Muscle of back (tissue), 11 donors: ENCODE results near the gene EML6. TPM values are rescaled to one million over a fixed set of nuclear protein-coding genes. Genes with fewer than 3 reads are reported as not detected.

Experiments used
- DNase-seq, 3 donors: peaks; one replicate each; pipeline versions ENCODE4 v3.0.0 to v3.0.0-alpha.2; 2013
- polyA plus RNA-seq, 10 donors: library from polyadenylated mRNA; unstranded; fragments of 120-200 nt; gene quantifications; one replicate each; pipeline ENCODE4 v1.2.1, GENCODE V29; 2013; ENCODE audit not compliant: insufficient read length in 10 of 10

Gene EML6
- polyA plus RNA-seq, 10 donors, result 10.8 to 66.7 (median 38.1) TPM

- peak; percentile 59 to 79 (median 69) for DNase-seq
These were observed 18.5 kb upstream of the EML6 start for GRCh38 chr2:54704688-54705605.

GRCh38 chr2:54706622-54707021 is 16.8 kb upstream of the EML6 start:
- DNase-seq, result no peak

DNA sequence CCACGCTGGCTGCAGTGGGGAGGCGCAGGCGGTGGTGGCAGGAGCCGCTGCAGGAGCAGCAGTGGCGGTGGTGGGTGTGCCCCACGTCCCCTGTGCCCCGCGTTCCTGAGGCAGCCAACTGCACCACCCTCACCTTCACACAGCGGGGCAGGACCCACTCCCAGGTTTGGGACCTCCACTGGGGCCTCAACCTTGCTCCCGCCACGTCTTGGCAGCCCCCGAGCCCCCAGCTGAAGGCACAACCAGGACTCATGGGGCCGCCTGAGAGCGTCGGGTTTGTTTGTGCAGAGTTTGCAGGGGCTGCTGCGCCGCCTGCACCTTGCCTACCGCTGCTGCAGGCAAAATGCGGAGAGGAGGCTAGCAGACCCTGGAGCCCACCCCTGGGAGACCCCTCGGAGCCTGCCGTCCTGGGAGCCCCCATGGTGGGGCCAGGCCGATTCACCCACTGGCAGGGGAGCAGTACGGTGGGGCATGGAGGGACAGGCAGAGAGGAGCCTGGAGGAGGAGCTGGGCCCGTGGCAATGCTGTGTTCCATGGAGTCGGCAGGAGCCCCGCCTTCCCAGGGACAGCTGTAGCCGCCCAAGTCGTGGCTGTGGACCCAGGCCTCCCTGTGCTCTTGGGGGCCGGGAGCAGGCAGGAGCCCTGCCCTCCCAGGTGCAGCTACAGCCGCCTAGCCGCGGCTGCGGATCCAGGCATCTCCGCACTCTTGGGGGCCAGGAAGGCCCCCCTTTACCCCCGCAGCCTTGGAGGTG is 14.7 kb upstream of the EML6 start:
- DNase-seq, result peak; percentile 30 to 77 (median 34)

DNA sequence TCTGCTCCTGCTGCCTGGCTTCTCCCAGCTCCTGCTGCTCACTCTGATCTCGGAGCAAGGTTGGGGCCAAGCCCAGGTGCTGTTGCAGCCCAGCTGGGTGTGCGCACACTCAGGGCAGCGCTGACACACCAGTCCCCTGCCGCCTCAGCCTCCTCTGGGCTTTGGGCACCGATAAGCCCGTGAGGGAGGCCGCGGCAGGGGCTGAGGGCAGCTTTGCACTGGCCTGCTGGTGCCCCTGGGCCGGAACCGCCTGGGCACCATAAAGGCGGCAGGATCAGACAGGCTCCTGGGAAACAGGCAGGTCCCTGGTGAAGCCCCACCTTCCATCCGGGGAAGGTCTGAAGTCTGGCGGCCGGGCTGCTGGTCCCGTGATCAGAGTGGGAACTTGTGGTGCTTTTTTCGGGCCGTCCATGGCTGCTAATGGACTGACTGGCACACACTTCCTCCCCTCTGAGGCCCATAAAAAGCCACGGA is 14.1 kb upstream of the EML6 start:
- no peak for DNase-seq

- no peak for DNase-seq
These were observed 13.2 kb upstream of the EML6 start for GRCh38 chr2:54710216-54710615.

- DNase-seq, result no peak
These were observed 10.9 kb upstream of the EML6 start for GRCh38 chr2:54712516-54712915.

DNA sequence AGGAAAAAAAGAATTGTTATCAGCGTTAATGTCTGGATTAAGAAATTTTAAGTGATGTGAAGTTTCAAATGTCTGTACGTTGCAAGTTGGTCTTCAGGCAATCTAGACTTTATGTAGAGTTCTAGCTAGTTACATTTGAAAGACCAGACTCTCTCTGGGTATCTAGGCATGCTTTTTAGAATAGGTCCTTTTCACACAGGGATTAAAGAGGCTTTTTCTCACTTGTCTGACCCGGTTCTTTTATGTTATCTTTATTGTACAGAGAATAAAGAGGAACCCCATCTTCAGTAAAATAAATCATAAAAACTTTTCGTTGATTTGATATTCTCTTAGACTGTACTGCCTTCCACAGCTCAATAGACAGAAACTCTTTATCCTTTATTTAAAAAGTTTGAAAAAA is 8.5 kb upstream of the EML6 start:
- DNase-seq, result no peak

GRCh38 chr2:54716375-54716774 is 7.1 kb upstream of the EML6 start:
- no peak for DNase-seq

- DNase-seq, result no peak
These were observed 2.9 kb upstream of the EML6 start for GRCh38 chr2:54720563-54720962.

- no peak for DNase-seq
These were observed 821 bp upstream of the EML6 start for GRCh38 chr2:54722641-54723040.

DNA sequence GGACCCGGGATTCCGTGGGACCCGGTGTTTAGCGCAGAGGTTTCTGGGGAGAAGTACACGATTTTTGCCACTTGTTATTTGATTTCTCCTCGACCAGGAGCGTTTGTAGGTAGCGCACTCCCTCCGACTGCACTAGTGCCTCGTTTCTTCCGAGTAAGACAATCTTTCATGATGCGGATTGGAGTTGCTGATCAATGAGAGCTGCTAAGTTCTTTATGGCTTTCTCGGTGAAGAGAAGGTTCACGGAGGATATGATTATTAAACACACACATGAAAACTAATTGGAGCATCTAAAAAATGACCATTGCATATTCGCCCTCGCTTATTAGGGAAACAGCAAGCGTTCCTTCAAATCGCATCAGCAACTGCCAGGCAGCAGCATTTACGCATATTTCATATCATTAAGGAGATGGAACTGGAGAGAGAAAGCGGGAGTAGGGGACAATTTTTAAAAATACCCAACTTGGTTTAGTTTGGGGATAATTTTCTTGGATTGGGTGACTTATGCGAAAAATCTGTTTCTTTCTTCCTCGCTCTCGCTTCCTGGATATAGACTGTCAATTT is 616 bp downstream of the EML6 start:
- DNase-seq, result peak in 2 of 3 donors; percentile 32 to 64

DNA sequence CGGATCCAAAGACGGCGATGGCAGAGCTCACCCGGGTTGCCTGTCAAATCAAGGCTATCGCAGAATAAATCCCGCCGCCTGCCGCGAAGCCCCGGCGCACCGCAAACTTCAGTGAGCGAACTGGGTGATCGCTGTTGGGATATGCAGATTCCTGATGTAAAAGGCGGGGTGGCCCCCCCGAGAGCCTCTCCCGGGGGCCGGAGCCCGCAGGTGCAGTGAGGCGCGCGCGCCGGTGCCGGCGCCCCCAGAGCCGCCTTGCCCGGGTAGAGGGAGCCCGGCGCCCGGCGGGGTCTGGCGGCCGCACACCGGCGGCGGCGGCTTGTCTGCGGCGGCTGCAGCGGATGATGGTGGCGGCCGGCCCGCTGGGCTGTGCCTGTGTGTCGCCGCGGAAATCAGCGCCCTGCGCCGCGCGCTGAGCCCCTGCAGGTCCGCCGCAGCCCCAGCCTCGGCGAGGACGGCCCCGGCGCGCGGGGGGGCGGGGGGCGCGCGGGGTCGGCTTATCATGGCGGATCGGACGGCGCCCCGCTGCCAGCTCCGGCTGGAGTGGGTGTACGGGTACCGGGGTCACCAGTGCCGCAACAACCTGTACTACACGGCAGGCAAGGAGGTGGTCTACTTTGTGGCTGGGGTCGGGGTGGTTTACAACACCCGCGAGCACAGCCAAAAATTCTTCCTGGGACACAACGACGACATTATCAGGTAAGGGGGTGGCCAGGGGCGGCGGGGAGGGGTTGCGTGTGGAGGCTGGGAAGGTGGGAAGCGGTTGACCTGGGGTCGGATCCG is 1.3 kb downstream of the EML6 start:
- peak in 2 of 3 donors; percentile 22 to 41 for DNase-seq

- DNase-seq, result peak in 1 of 3 donors; percentile 14
These were observed 2.1 kb downstream of the EML6 start for GRCh38 chr2:54725343-54726099.

- DNase-seq, result no peak
These were observed 3.0 kb downstream of the EML6 start for GRCh38 chr2:54726431-54726830.

DNA sequence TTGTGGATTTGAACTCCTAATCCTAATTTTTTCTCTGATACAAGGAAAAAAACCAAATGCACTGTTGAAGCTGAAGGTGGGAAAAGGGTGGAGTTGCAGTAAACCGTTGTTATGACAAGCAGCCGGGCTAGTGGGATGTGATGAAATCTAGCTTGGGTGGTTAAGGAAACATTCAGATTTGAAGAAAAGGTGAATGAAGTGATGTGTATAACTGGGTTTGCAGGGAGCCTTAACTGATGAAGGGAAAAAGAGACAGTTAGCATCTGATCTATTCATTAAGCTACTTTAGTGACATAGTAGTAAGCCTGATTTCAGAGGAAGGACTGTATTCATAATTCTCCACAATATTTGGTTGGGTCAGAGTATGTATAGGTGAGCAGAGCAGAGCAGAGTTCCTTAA is 3.5 kb downstream of the EML6 start:
- DNase-seq, result no peak

DNA sequence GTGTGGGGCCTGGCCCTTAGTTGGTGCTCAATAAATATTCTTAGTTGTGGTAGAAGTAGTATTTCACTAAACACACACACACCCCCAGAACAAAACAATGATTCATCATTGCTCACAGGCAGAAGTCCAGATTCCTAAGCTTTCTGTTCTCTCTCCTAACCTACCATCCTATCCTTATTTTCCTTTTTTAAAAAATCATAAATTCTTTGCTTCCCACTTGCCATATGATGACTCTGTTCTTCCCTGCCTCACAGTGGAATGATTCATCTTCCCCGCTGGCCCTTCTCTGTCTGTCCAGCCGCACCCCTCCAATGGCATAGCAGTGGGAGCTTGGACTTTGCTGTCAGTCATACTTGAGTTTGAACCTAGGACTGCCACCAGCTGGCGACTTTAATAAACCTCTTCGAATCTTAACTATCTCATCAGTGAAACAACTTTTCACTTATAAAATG is 5.2 kb downstream of the EML6 start:
- peak in 1 of 3 donors; percentile 58 for DNase-seq

DNA sequence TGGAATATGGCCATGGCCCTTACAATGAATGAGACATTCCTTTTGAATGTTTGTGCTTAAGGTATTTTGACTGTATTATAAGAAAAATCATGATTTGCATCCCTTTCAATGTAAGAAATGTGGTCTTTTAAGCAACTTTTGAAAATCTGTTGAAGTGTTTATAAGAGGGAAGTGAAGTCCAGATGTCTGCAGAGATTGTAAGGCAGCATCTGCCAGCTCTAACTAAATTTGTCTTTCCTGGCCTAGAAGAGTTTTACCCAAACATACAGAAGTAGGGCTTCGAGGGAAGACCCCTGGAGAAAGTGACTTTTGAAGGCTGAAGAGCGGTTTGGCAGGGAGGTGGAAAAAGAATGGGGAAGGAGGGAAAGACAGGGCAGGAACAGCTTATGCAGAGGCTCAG is 12.2 kb downstream of the EML6 start:
- DNase-seq, result peak in 1 of 3 donors; percentile 9

- no peak for DNase-seq
These were observed 14.8 kb downstream of the EML6 start for GRCh38 chr2:54738281-54738680.

DNA sequence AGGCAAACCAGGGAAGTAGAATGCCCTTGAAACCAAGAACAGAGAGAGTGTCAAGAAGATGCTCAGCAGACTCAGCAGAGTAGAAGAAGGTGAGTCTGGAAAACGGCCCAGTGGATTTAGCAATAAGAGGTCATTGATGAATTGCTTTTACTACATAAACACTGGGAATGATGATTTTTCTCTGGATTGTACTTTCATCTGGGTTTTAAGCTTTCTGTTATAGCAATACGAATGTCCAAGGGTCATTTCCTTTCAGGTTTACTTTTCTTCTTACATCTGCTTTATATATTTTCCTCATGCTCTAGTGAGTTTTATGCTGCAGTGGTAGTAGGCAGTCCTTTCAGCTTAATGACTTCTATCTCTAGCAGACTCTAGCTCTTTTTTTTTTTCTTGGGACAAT is 16.9 kb downstream of the EML6 start:
- peak in 1 of 3 donors; percentile 10 for DNase-seq

- DNase-seq, result no peak
These were observed 17.8 kb downstream of the EML6 start for GRCh38 chr2:54741250-54741649.

DNA sequence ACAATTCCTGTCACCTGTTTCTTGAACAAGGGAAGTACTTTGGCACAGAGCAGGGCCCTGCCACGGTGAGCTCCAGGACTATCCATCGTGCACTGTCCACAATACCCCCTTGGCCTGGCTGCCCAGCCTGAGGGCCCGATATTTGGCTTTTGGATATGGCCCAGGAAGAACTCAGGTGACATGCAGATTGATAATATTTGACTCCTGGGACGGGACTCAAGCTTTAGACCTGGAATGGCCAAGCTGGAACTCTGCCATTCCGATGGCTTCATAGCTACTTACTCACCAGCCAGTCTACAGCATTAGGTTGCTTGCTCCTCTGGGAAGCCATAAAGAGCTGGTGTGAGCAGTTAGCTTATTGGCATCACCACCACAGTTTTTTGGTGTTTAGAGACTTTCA is 26.6 kb downstream of the EML6 start:
- DNase-seq, result no peak
